GM18519 (cell line): ENCODE measurements around the gene TENM3.

ENCODE experiments used
- ATAC-seq: cut with Tn5 transposase; IDR thresholded peaks from one replicate; pipeline ENCODE4 v1.9.1; 2021; ENCODE audit warnings: mild to moderate bottlenecking, moderate library complexity; ENCODE audit not compliant: unreplicated experiment, low FRiP score

TENM3 gene

GRCh38 chr4:182647646-182648300, 404.6 kb downstream of the TENM3 start:
- ATAC-seq: no peak

DNA sequence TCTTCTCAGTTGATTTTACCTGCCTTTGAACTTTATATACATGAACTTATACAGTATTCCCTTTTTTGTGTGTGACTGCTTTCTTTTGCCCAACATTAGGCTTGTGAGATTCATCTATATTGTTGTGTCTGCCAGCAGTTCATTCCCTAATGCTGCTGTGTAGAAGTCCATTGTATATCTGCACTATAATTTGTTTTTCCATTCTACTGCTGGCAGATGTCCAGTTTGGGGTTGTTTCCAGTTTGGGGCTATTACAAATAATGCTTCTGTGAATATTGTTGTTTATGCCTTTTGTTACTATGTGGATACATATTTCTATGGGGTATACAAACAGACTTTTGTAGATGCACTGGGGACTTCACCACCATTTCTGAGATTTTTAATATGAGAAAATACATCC, 405.6 kb downstream of the TENM3 start:
- ATAC-seq: no peak

- no peak for ATAC-seq
Observed at GRCh38 chr4:182649698-182650477, 406.7 kb downstream of the TENM3 start.

- ATAC-seq: no peak
Observed at GRCh38 chr4:182653596-182653995, 410.4 kb downstream of the TENM3 start.

GRCh38 chr4:182655340-182655739, 412.1 kb downstream of the TENM3 start:
- ATAC-seq: no peak

DNA sequence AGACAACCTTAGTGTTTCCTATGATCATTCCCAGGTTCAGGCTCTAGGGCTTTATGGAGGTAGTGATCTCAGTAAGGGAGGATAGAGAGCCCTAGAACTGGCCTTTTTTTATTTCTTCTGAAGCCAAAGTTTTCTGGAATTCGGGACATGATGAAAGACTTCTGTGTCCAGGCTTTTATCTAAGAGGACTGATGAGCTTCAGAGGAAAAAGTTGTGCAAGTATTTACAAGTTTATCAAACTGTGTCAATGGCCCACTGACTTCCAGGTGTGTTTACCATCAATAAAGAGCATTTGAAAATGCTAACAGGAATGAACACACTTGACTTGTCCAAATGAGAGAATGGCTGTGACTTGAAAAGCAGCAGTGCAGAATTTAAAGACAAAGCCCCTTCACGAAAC, 419.3 kb downstream of the TENM3 start:
- no peak for ATAC-seq

DNA sequence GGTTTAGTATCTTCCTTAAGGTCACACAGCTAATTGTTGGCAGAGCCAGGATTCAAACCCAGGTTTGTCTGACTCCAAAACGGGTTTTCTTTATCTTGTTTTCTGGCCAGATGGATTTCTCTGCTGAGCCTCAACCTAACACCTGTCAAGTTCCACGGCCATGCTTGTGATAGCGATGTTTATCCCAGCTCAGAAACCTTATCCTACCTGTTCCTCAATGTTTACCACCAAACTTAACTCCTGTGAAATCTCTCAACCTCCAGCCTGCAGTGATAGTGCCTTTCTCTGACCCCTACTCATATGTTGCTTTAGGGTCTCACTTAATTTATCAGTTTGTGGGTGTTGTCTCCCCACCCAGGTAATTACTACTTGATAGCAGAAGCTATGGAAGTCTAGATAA, 428.0 kb downstream of the TENM3 start:
- ATAC-seq: no peak

DNA sequence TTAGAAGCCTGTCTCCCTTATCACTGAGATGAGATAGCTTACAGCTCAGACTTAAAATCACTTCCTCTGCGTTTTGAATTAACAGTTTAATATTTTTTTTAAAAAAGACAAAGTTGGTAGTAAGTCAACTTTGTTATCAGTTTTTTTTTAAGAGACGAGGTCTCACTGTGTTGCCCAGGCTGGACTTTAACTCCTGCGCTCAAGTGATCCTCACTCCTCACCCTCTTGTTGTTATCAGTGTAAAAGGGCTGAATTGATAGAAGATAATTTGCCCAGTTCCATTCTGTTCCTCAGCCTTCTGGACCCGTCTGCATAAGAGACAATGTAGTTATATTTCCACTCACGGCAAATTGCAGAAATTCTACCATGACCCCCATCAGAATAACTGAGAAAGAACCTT, 428.5 kb downstream of the TENM3 start:
- no peak for ATAC-seq

DNA sequence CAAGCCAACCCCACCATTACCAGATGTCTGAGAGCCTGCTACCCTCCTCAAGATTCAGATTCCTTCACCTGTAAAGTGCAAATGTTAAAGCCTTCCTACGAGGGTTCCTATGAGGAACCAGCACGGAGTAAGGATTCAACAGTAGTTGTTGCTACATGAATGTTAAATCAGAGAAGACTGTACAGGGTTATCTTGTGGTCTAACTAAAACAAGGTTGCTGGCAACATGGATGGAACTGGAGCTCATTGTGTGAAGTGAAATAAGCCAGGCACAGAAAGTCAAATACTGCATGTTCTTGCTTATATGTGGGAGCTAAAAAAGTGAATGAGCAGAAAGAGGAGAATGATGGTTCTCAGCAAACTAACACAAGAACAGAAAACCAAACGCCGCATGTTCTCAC, 435.4 kb downstream of the TENM3 start:
- no peak for ATAC-seq

- ATAC-seq: no peak
Observed at GRCh38 chr4:182679533-182679932, 436.3 kb downstream of the TENM3 start.

DNA sequence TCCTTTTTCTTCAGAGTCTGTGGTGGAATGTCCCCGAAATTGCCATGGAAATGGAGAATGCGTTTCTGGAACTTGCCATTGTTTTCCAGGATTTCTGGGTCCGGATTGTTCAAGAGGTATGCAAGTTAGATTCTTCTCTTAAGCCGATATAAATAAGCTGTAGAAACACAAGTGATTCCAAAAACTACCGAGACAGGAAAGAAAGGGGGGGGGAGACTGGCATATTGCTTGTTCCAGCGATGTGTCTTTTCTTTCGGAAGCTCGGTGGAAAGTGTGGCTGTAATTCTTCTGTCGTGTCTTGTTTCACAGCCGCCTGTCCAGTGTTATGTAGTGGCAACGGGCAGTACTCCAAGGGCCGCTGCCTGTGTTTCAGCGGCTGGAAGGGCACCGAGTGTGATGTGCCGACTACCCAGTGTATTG, 437.0 kb downstream of the TENM3 start:
- no peak for ATAC-seq

DNA sequence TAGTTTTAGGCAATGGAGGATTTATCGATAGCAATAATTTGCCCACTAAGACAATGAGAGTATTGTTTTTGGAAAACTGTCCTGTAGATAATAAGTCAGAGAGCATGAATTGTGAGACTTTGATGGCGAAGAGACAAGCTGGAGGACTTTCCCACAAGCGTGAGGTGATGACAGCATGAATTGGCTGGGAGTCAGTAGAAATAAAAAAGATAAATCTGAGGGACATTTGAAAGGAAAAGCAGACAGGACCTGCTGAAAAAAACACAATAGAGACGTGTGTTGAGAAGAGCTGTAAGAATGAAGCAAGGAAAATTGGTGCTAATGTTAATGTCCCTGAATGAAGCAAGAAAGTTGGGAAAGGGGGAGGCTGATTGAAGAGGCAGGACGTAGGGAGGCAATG, 440.5 kb downstream of the TENM3 start:
- no peak for ATAC-seq

DNA sequence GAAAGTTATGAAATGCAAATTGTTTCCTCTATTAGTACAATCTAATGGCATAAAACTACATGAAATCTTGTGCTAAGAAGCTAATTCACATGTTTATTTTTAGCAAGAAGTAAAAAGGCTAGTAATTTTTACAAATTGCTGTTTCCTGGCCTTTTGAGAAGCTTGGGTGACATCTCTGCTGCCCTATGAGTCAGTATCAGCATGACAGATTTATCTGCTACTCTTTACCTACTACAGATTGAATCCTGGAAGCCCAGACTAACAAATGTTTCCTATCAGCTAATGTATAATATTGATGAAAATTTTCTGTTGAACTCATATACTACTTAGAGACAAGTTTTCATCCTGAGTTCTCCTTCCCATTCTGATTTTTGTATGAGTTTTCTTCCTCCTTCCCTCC, 441.6 kb downstream of the TENM3 start:
- no peak for ATAC-seq

DNA sequence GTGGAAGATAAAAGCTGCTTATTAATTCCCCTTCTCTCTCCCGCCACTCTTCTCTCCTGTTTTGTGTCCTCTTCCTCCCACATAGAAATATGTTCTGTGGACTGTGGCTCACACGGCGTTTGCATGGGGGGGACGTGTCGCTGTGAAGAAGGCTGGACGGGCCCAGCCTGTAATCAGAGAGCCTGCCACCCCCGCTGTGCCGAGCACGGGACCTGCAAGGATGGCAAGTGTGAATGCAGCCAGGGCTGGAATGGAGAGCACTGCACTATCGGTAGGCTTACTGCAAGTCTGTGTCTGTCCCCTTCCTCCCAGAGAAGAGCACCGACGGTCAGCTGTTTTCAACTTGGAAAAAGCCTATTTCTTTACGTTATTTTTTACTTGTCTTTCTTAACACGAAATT, 444.9 kb downstream of the TENM3 start:
- no peak for ATAC-seq

- no peak for ATAC-seq
Observed at GRCh38 chr4:182694551-182694950, 451.3 kb downstream of the TENM3 start.

DNA sequence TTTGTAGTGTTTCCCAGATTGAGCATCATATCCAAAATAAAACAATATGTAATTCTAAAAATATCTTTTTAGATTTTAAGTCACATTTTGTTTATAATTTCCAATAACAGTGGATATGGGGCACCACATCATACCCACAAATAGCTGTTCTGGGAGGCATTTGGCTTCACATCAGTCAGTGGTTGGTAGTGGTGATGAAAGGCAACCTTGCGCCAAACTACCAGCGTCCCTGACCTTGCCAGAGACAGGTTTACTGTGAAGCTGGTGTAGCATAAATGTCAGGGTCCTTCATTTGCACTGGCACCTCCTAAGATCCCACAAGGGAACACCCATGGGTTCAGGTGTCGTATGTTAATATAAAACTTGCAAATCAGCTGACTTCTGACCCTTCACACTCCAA, 451.8 kb downstream of the TENM3 start:
- no peak for ATAC-seq

- no peak for ATAC-seq
Observed at GRCh38 chr4:182695842-182696241, 452.6 kb downstream of the TENM3 start.

DNA sequence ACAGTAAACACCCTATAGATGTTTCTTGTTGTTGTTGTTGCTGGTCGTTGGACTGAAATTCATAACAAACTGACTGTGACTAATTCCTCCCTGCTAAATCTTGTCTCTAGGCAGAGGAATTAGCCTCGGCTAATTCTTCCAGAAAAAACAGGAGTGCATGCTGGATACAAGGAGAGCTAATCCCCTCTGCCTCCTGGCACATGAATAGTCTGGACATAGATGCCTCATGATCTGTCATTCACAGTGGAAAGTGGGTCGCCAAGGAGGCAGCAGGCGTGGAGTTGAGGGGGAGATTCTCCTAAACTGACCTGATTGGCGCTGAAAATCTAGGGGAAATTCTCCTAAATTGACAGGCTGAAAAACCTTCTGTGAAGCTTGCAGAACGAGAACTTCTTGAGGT, 453.9 kb downstream of the TENM3 start:
- ATAC-seq: no peak

GRCh38 chr4:182698212-182698611, 455.0 kb downstream of the TENM3 start:
- ATAC-seq: no peak

- ATAC-seq: no peak
Observed at GRCh38 chr4:182699201-182699600, 456.0 kb downstream of the TENM3 start.

DNA sequence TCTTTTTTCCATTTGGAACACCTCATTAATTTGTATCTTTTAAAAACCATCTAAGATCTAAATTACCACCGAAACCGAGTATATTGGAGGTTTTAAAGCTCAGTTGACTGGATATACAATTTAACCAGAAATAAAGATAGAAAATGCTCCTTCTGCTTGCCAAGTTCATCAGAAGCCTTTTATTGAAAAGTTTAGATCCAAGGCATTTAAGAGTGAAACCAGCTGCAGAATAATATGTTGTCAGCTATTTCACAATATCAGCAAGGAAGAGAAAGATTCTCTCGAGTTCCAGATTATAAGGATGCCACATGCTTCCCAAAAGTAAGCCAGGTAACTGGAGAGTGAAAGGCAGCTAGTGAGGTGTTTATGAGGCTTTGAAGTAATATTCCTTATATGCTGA, 456.6 kb downstream of the TENM3 start:
- ATAC-seq: no peak
